ENCODE results near the gene IFI30. TPM values are rescaled to one million over a fixed set of nuclear protein-coding genes. Genes with fewer than 3 reads are reported as not detected.

The IFI30 gene
- total and polyA plus RNA-seq, 2 donors = 148 to 237 TPM

DNA sequence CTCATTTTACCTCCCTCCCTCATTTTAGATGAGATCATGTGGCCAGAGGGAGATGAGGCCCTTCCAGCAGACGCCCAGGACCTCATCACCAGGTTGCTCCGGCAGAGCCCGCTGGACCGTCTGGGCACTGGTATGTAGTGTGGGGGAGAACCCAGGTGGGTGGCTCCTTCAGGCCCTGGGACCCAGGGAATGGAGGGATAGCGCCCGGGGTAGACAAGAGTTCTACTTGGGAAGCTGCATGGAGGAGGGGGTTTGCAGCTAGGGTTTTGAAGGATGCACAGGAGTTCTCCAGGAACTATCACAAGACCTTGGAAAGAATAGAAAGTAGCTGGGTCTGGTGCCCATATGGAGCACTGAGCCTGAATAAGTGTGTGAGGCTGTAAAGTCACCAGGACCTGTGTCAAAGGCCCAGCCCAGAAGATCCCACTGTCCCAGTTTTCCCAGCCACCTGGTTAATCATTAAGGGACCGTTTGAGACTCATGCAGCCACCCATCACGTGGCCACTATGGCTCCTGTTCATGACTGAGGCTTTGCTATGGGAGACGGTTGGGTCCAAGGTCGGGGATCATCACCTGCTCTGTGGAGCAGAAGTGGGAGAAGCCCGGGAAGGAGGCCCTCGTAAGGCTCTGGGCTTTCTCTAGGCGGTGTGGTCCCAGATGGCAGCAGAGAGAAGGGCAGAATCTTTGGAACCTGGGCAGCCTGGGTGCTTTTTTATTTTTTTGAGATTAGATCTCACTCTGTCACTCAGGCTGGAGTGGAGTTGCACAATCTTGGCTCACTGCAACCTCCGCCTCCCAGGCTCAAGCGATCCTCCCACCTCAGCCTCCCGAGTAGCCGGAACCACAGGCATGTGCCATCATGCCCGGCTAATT lies 37.7 kb upstream of the IFI30 start:
- Histone ChIP-seq H3K4me1 (ENCODE audit: control insufficient read depth in 2 of 2, insufficient read depth in 2 of 2, low read length in 2 of 2) (no peaks in the 10 kb centered on the region), H3K4me3 (ENCODE audit: low read length in 2 of 2) (no peak overlapping the region), H3K9me3 (ENCODE audit: control insufficient read depth in 2 of 2, insufficient read depth in 1 of 2, low read length in 1 of 2) (no peaks in the 10 kb centered on the region), H3K27me3 (ENCODE audit: control insufficient read depth in 2 of 2, insufficient read depth in 1 of 2, low read length in 1 of 2) (no peaks in the 10 kb centered on the region), H3K36me3 (ENCODE audit: control insufficient read depth in 2 of 2, insufficient read depth in 2 of 2, low read length in 1 of 2) (peaks cover 41 to 49% of the 10 kb centered on the region in 2 donors), H3K27ac (ENCODE audit: low read depth in 1 of 2, low read length in 1 of 2) (no peak overlapping the region)
- DNase-seq (ENCODE audit: low read depth in 6 of 9, low spot score in 9 of 9) = no peak
- 98% methylated on average over 18 of the region's 18 CpGs for WGBS

DNA sequence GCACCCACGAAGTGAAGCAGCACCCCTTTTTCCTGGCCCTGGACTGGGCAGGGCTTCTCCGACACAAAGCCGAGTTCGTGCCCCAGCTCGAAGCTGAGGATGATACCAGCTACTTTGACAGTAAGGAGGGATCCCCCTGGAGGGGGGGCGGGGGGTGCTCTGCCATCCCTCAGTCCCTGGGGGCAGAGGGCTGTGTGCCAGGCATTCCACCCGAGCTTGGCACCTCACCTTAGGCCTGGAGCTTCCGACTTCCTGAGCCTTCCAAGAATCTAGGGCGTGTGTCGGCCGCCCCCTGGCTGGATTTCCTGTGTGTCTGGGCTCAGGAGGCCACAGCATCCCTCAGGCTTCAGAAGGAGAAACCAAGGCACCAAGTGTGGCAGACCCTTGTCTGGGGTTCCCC lies 36.4 kb upstream of the IFI30 start:
- 97% methylated on average over 11 of the region's 11 CpGs for WGBS
- Histone ChIP-seq H3K4me1 (ENCODE audit: control insufficient read depth in 2 of 2, insufficient read depth in 2 of 2, low read length in 2 of 2) (no peaks in the 10 kb centered on the region), H3K9me3 (ENCODE audit: control insufficient read depth in 2 of 2, insufficient read depth in 1 of 2, low read length in 1 of 2) (no peaks in the 10 kb centered on the region), H3K4me3 (ENCODE audit: low read length in 2 of 2) (no peak overlapping the region), H3K36me3 (ENCODE audit: control insufficient read depth in 2 of 2, insufficient read depth in 2 of 2, low read length in 1 of 2) (peaks cover 38 to 49% of the 10 kb centered on the region in 2 donors), H3K27me3 (ENCODE audit: control insufficient read depth in 2 of 2, insufficient read depth in 1 of 2, low read length in 1 of 2) (no peaks in the 10 kb centered on the region), H3K27ac (ENCODE audit: low read depth in 1 of 2, low read length in 1 of 2) (no peak overlapping the region)
- no peak for DNase-seq (ENCODE audit: low read depth in 6 of 9, low spot score in 9 of 9)

DNA sequence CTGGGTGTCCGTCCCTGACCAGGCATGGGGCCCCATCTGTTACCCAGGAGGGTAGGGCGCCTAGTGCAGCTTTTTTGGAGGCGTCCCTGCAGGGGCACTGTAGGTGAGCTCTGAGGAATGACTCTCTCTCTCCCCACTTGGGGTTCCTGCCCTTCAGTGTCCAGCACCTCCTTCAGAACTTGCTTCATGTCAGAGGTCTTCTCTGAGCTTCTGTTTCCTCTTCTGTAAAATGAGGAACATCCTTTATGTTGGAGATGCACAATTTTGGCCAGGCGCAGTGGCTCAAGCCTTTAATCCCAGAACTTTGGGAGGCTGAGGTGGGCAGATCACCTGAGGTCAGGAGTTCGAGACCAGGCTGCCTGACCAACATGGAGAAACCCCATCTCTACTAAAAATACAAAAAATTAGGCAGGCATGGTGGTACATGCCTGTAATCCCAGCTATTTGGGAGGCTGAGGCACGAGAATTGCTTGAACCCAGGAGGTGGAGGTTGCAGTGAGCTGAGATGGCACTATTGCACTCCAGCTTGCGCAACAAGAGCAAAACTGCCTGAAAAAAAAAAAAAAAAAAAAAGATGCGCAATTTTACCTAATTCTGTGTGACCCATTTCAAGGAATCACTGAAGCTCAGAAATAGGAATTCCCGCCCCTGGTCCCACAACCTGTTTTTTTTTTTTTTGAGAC lies 35.8 kb upstream of the IFI30 start:
- 97% methylated on average over 9 of the region's 9 CpGs for WGBS
- no peak overlapping the region for H3K4me3 ChIP-seq (ENCODE audit: low read length in 2 of 2)
- H3K27ac ChIP-seq (ENCODE audit: low read depth in 1 of 2, low read length in 1 of 2) = no peak overlapping the region
- no peak for DNase-seq (ENCODE audit: low read depth in 6 of 9, low spot score in 9 of 9)
- H3K9me3 ChIP-seq (ENCODE audit: control insufficient read depth in 2 of 2, insufficient read depth in 1 of 2, low read length in 1 of 2) = no peaks in the 10 kb centered on the region
- H3K4me1 ChIP-seq (ENCODE audit: control insufficient read depth in 2 of 2, insufficient read depth in 2 of 2, low read length in 2 of 2) = no peaks in the 10 kb centered on the region
- H3K36me3 ChIP-seq (ENCODE audit: control insufficient read depth in 2 of 2, insufficient read depth in 2 of 2, low read length in 1 of 2) = peaks cover 37 to 46% of the 10 kb centered on the region in 2 donors
- H3K27me3 ChIP-seq (ENCODE audit: control insufficient read depth in 2 of 2, insufficient read depth in 1 of 2, low read length in 1 of 2) = no peaks in the 10 kb centered on the region

DNA sequence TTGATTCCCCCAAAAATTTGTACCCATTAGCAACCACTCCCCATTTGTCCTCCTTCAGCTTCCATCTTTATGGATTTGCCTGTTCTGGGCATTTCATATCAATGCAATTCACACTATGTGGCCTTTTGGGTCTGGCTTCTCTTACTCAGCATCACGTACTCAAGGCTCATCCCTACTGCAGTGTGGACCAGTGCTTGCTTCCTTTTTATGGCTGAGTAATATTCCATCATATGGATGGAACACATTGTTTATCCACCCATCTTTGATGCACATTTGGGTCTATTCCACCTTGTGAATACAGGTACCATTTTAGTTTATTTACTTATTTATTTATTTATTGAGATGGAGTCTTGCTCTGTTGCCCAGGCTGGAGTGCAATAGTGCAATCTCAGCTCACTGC lies 33.1 kb upstream of the IFI30 start:
- peaks cover 48 to 50% of the 10 kb centered on the region in 2 donors for H3K36me3 ChIP-seq (ENCODE audit: control insufficient read depth in 2 of 2, insufficient read depth in 2 of 2, low read length in 1 of 2)
- no peaks in the 10 kb centered on the region for H3K4me1 ChIP-seq (ENCODE audit: control insufficient read depth in 2 of 2, insufficient read depth in 2 of 2, low read length in 2 of 2)
- H3K27ac ChIP-seq (ENCODE audit: low read depth in 1 of 2, low read length in 1 of 2) = no peak overlapping the region
- DNase-seq (ENCODE audit: low read depth in 6 of 9, low spot score in 9 of 9) = no peak
- no peaks in the 10 kb centered on the region for H3K27me3 ChIP-seq (ENCODE audit: control insufficient read depth in 2 of 2, insufficient read depth in 1 of 2, low read length in 1 of 2)
- WGBS = 97% methylated on average over 1 of the region's 1 CpG
- H3K4me3 ChIP-seq (ENCODE audit: low read length in 2 of 2) = no peak overlapping the region
- no peaks in the 10 kb centered on the region for H3K9me3 ChIP-seq (ENCODE audit: control insufficient read depth in 2 of 2, insufficient read depth in 1 of 2, low read length in 1 of 2)

DNA sequence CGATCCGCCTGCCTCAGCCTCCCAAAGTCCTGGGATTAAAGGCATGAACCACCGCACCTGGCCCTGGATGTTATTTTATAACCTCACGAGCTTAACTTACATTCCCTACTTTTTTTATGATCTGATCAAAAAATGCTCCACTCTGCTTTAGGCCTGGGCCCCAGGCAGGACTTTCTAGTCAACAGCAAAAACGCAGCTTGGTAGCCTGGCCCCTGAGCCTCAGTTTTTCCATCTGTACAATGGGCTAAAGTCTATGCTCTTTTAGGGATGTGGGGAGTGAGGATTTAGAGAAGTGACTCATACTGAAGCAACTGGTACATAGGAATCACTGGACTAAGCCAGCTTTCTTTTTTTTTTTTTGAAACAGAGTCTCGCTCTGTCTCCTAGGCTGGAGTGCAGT lies 32.6 kb upstream of the IFI30 start:
- Histone ChIP-seq H3K9me3 (ENCODE audit: control insufficient read depth in 2 of 2, insufficient read depth in 1 of 2, low read length in 1 of 2) (peaks cover 0 to 1% of the 10 kb centered on the region in 2 donors), H3K36me3 (ENCODE audit: control insufficient read depth in 2 of 2, insufficient read depth in 2 of 2, low read length in 1 of 2) (peaks cover 48 to 50% of the 10 kb centered on the region in 2 donors), H3K27me3 (ENCODE audit: control insufficient read depth in 2 of 2, insufficient read depth in 1 of 2, low read length in 1 of 2) (no peaks in the 10 kb centered on the region), H3K27ac (ENCODE audit: low read depth in 1 of 2, low read length in 1 of 2) (no peak overlapping the region), H3K4me1 (ENCODE audit: control insufficient read depth in 2 of 2, insufficient read depth in 2 of 2, low read length in 2 of 2) (no peaks in the 10 kb centered on the region), H3K4me3 (ENCODE audit: low read length in 2 of 2) (no peak overlapping the region)
- over 99% methylated on average over 6 of the region's 6 CpGs for WGBS
- DNase-seq (ENCODE audit: low read depth in 6 of 9, low spot score in 9 of 9) = no peak

DNA sequence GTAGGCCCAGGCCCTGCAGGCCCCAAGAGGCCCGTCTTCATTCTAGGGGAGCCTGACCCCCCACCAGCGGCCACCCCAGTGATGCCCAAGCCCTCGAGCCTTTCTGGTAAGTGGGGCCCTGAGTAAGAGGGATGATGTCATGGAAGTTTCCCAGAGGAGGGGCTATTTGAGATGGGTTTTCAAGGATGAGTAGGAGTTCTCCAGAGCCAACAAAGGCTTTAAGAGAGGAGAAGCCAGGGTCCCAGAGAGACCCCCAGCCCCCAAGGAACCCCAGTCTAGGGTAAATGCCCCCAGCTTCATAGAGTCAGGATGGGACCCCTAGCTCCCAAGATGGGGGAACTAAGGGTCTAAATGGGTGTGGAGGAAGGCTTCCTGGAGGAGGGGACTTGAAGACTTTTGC lies 29.7 kb upstream of the IFI30 start:
- H3K9me3 ChIP-seq (ENCODE audit: control insufficient read depth in 2 of 2, insufficient read depth in 1 of 2, low read length in 1 of 2) = peaks cover 0 to 1% of the 10 kb centered on the region in 2 donors
- no peaks in the 10 kb centered on the region for H3K27me3 ChIP-seq (ENCODE audit: control insufficient read depth in 2 of 2, insufficient read depth in 1 of 2, low read length in 1 of 2)
- 98% methylated on average over 3 of the region's 3 CpGs for WGBS
- no peak for DNase-seq (ENCODE audit: low read depth in 6 of 9, low spot score in 9 of 9)
- no peak overlapping the region for H3K4me3 ChIP-seq (ENCODE audit: low read length in 2 of 2)
- H3K4me1 ChIP-seq (ENCODE audit: control insufficient read depth in 2 of 2, insufficient read depth in 2 of 2, low read length in 2 of 2) = no peaks in the 10 kb centered on the region
- no peak overlapping the region for H3K27ac ChIP-seq (ENCODE audit: low read depth in 1 of 2, low read length in 1 of 2)
- peaks cover 53 to 57% of the 10 kb centered on the region in 2 donors for H3K36me3 ChIP-seq (ENCODE audit: control insufficient read depth in 2 of 2, insufficient read depth in 2 of 2, low read length in 1 of 2)

DNA sequence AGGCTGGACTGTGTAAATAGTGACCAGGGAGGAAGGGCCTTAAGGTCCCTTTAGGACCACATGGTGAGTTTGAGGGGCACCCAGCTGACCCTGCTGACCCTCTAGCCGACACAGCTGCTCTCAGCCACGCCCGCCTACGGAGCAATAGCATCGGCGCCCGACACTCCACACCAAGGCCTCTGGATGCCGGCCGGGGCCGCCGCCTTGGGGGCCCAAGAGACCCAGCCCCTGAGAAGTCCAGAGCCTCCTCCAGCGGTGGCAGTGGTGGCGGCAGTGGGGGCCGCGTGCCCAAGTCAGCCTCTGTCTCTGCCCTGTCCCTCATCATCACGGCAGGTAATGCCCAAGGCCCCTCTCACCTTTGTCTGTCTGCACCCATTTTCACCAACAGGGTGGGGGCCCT lies 29.3 kb upstream of the IFI30 start:
- Histone ChIP-seq H3K27ac (ENCODE audit: low read depth in 1 of 2, low read length in 1 of 2) (no peak overlapping the region), H3K9me3 (ENCODE audit: control insufficient read depth in 2 of 2, insufficient read depth in 1 of 2, low read length in 1 of 2) (peaks cover 0 to 1% of the 10 kb centered on the region in 2 donors), H3K27me3 (ENCODE audit: control insufficient read depth in 2 of 2, insufficient read depth in 1 of 2, low read length in 1 of 2) (no peaks in the 10 kb centered on the region), H3K4me1 (ENCODE audit: control insufficient read depth in 2 of 2, insufficient read depth in 2 of 2, low read length in 2 of 2) (no peaks in the 10 kb centered on the region), H3K4me3 (ENCODE audit: low read length in 2 of 2) (no peak overlapping the region), H3K36me3 (ENCODE audit: control insufficient read depth in 2 of 2, insufficient read depth in 2 of 2, low read length in 1 of 2) (peaks cover 50 to 57% of the 10 kb centered on the region in 2 donors)
- 95% methylated on average over 16 of the region's 16 CpGs for WGBS
- no peak for DNase-seq (ENCODE audit: low read depth in 6 of 9, low spot score in 9 of 9)

DNA sequence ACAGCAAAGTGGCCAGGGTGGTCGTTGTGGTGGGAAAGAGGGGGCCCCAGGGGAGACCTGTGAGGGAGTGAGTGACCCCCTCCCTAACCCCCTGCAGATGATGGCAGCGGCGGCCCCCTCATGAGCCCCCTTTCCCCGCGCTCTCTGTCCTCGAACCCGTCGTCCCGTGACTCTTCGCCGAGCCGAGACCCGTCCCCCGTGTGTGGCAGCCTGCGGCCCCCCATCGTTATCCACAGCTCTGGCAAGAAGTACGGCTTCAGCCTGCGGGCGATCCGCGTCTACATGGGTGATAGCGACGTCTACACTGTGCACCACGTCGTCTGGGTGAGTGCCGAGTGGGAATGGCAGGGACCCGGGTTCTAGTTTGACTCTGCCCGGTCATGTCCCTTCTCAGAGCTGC lies 28.7 kb upstream of the IFI30 start:
- H3K36me3 ChIP-seq (ENCODE audit: control insufficient read depth in 2 of 2, insufficient read depth in 2 of 2, low read length in 1 of 2) = peaks cover 50 to 57% of the 10 kb centered on the region in 2 donors
- H3K27me3 ChIP-seq (ENCODE audit: control insufficient read depth in 2 of 2, insufficient read depth in 1 of 2, low read length in 1 of 2) = no peaks in the 10 kb centered on the region
- no peak for DNase-seq (ENCODE audit: low read depth in 6 of 9, low spot score in 9 of 9)
- no peak overlapping the region for H3K27ac ChIP-seq (ENCODE audit: low read depth in 1 of 2, low read length in 1 of 2)
- H3K4me1 ChIP-seq (ENCODE audit: control insufficient read depth in 2 of 2, insufficient read depth in 2 of 2, low read length in 2 of 2) = no peaks in the 10 kb centered on the region
- WGBS = 98% methylated on average over 28 of the region's 28 CpGs
- peaks cover 0 to 1% of the 10 kb centered on the region in 2 donors for H3K9me3 ChIP-seq (ENCODE audit: control insufficient read depth in 2 of 2, insufficient read depth in 1 of 2, low read length in 1 of 2)
- no peak overlapping the region for H3K4me3 ChIP-seq (ENCODE audit: low read length in 2 of 2)

DNA sequence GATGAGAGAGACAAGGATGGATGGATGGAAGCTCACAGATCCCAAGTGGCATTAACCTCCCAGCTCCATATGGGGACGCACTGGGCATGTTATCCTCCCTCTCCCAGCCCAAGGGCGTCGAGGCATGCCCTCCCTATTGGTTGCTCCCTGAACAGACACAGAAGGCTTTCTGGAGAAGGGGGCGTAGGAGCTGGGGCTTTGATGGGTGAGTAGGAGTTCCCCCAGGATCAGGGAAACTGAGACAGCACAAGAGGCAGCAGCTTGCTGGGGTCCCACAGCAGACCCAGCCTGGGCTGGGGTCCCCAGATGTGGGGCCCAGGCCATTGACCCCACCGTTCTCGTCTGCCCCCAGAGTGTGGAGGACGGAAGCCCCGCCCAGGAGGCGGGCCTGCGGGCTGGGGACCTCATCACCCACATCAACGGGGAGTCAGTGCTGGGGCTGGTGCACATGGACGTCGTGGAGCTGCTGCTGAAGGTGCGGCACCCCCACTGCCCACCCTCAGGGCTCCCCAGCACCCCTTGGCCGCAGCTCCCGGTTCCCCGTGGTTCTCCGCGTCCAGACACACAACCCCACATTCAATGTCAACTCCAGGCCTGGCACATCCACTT lies 28.1 kb upstream of the IFI30 start:
- no peak overlapping the region for H3K4me3 ChIP-seq (ENCODE audit: low read length in 2 of 2)
- 98% methylated on average over 19 of the region's 19 CpGs for WGBS
- H3K27ac ChIP-seq (ENCODE audit: low read depth in 1 of 2, low read length in 1 of 2) = no peak overlapping the region
- DNase-seq (ENCODE audit: low read depth in 6 of 9, low spot score in 9 of 9) = no peak
- no peaks in the 10 kb centered on the region for H3K4me1 ChIP-seq (ENCODE audit: control insufficient read depth in 2 of 2, insufficient read depth in 2 of 2, low read length in 2 of 2)
- peaks cover 47 to 53% of the 10 kb centered on the region in 2 donors for H3K36me3 ChIP-seq (ENCODE audit: control insufficient read depth in 2 of 2, insufficient read depth in 2 of 2, low read length in 1 of 2)
- H3K27me3 ChIP-seq (ENCODE audit: control insufficient read depth in 2 of 2, insufficient read depth in 1 of 2, low read length in 1 of 2) = no peaks in the 10 kb centered on the region
- peaks cover 0 to 1% of the 10 kb centered on the region in 2 donors for H3K9me3 ChIP-seq (ENCODE audit: control insufficient read depth in 2 of 2, insufficient read depth in 1 of 2, low read length in 1 of 2)

Data from thymus (tissue), 11 donors.